Measurements from ENCODE around the gene GJD3.

The GJD3 gene

DNA sequence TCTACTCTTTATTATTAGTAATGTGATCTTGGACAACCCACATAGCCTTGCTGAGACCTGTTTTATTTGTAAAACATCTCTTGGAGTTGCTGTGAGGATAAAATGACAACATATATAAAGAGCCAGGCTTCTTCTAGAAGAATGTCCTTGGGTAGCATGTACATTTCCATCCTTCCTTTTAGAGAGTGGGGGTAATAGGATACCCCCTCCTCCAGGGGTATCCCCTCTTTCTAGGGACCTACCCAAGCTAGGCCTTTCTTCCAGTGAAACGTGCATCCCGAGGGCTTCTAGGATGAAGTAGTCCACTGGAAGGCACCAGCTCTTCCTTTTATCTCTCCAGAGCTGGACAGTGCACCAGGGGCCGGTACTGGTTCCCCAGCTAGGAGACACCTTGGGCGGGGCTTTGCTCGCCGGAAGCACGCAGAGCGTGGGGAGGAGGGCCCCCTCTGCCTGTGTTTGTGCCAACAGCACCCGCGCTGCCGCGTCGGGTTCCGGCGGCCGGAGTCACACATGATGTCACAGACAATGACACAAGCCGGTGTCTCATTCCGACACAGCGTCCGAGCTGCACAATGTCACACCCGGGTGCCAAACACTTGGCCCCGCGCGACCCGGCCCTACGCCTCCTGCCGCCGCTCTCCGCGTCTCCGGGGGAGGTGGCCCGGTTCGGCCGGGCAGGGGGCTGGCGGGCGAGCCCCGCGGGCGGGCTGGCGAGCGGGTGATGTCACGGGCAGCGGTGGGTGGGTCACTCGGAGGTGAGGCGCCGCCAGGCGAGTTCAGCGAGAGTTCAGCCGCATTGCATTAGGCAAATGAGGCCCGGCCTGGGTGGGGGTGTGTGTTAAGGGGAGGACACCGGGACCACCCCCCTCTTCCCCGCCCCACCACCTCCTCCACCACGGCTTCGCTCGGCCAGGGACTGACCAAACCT lies 23.4 kb downstream of the GJD3 start:
- TF ChIP-seq, protein P1, sequence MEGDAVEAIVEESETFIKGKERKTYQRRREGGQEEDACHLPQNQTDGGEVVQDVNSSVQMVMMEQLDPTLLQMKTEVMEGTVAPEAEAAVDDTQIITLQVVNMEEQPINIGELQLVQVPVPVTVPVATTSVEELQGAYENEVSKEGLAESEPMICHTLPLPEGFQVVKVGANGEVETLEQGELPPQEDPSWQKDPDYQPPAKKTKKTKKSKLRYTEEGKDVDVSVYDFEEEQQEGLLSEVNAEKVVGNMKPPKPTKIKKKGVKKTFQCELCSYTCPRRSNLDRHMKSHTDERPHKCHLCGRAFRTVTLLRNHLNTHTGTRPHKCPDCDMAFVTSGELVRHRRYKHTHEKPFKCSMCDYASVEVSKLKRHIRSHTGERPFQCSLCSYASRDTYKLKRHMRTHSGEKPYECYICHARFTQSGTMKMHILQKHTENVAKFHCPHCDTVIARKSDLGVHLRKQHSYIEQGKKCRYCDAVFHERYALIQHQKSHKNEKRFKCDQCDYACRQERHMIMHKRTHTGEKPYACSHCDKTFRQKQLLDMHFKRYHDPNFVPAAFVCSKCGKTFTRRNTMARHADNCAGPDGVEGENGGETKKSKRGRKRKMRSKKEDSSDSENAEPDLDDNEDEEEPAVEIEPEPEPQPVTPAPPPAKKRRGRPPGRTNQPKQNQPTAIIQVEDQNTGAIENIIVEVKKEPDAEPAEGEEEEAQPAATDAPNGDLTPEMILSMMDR (IDR thresholded peaks at IDR 0.05; ENCODE audit: borderline replicate concordance, insufficient read depth, low read depth, low read length), result peak; percentile 5; the same call in 1 of the 2 replicates
- peak overlapping the region; percentile 46 for H3K4me3 ChIP-seq (ENCODE audit: low read depth, low read length)

DNA sequence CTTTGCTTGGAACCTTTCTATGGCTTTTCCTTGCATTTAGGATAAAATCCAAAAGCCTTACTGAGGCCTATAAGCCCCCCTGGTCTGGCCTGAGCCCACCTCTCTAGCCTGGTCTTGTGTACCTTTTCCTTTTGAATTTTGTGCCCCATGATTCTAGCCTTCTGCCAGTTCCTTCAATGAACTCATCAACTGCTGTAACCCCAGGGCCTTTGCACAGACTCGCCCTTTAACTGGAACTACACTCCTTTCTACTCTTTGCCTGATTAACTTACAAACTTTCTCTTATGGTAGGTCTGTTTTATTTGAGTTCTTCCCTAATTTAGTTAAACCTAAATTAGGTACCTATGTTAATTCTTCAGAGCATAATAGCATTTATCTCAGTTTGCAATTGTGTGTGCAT lies 24.2 kb downstream of the GJD3 start:
- TF ChIP-seq, protein P1 (IDR thresholded peaks at IDR 0.05; ENCODE audit: borderline replicate concordance, insufficient read depth, low read depth, low read length), result no peak
- no peak overlapping the region for H3K4me3 ChIP-seq (ENCODE audit: low read depth, low read length)

DNA sequence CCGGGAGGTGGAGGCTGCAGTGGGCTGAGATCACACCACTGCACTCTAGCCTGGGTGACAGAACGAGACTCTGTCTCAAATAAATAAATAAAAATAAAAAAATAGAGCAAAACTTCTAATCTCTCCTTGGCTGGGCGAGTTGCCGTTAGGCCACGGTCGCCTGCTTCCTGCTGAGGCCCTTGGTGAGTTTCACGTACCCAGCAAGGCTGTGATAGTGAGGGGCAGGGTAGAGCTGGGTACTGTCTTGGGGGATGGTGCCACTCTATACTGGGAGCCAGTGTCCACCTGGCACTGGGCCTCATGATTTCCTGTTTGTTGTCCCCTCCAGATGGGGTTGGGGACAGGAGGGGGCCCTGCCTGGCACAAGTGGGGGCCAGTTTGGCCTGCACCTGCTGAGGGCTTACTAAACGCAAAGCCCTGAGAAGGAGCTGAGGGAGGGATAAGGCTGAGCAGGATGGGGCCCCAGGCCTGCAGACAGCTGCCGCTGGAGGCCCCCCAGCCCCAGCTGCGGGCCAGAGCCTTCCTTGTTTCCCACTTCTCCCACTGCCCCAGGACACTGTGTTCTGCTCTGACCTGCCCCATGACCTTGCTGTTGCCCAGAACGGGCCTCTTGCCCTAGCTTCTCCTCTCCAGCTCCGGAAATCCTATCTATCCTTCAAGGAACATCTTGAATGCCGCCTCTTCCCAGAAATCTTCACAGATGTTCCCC lies 25.4 kb downstream of the GJD3 start:
- H3K4me3 ChIP-seq (ENCODE audit: low read depth, low read length), result no peak overlapping the region
- TF ChIP-seq, protein P1 (IDR thresholded peaks at IDR 0.05; ENCODE audit: borderline replicate concordance, insufficient read depth, low read depth, low read length), result no peak

DNA sequence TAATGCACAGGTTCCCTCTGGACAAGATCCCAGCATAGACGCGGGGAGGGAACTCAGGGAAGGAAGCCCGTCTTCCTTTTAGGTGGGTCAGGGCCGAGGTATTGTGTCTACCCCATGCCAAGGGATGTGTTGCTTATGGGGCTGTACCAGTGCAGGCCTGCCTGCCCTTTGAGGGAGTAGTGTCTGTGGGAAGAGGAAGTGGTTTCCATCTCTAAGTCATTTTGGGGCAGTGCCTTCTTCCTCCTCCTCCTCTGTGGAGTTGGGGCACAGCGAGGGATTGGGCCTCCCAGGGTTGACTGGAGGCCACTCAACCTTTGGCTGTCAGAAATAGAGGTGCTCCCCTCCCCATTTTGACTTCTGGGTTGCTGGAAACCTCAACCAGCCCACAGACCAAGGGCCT lies 26.5 kb downstream of the GJD3 start:
- TF ChIP-seq, protein P1 (IDR thresholded peaks at IDR 0.05; ENCODE audit: borderline replicate concordance, insufficient read depth, low read depth, low read length), result no peak
- no peak overlapping the region for H3K4me3 ChIP-seq (ENCODE audit: low read depth, low read length)

DNA sequence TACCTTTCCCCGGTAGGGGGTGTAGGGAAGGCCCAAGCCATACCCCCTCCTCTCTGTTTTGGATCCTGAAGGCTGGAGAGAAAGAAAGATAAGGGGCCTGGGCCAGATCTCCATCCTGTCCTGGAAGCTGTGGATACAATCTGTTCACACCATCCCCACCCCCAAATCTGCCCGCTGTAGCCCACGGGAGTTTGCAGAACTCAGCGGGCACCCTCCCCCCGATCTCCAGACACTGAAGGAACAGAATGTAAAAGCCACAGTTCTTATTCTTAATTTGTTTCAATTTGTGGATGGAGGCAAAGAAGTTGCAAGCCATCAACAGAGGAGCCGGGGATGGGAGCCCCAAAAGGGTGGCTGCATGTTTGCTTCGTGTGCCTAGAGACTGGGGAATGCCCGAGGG lies 27.2 kb downstream of the GJD3 start:
- TF ChIP-seq, protein P1 (IDR thresholded peaks at IDR 0.05; ENCODE audit: borderline replicate concordance, insufficient read depth, low read depth, low read length), result no peak
- H3K4me3 ChIP-seq (ENCODE audit: low read depth, low read length), result no peak overlapping the region

DNA sequence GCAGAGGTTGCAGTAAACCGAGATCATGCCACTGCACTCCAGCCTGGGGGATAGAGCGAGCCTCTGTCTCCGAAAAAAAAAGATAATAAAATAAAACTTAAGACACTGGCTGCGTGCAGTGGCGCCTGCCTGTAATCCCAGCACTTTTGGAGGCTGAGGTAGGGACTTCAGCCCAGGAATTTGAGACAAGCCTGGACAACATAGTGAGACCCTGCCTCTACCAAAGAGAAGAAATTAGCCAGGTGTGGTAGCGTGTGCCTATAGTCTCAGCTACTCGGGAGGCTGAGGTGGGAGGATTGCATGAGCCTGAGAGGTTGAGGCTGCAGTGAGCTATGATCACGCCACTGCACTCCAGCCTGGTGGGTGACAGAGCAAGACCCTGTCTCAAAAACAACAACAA lies 28.9 kb downstream of the GJD3 start:
- TF ChIP-seq, protein P1 (IDR thresholded peaks at IDR 0.05; ENCODE audit: borderline replicate concordance, insufficient read depth, low read depth, low read length), result no peak

More for the DNA sequence above, 28.9 kb downstream of the GJD3 start:
- H3K4me3 ChIP-seq (ENCODE audit: low read depth, low read length), result no peak overlapping the region

All from GM12875 (cell line).